GM12878 (cell line): ENCODE measurements around the gene KATNB1. TPM values are rescaled to one million over a fixed set of nuclear protein-coding genes. Genes with fewer than 3 reads are reported as not detected.

Experiments used
- ATAC-seq: fragments of 200-7000 bp; cut with Tn5 transposase; 3 replicates; pipeline ENCODE4 v1.9.1; 2020; ENCODE audit warnings: mild to moderate bottlenecking, moderate library complexity
- BruUV-seq: library from RNA; stranded (reverse); fragments of 400-500 nt; replicated peaks from 2 replicates; lab custom pipeline; 2021; lab: Mats Ljungman, UMichigan
- CTCF ChIA-PET: fragments of 300-600 bp; sonication (Branson Sonifier 250); formaldehyde crosslinking; extraction: SDS; loops from one replicate; lab custom pipeline; 2021; ENCODE audit warnings: inconsistent platforms; lab: Yijun Ruan, JAX
- POLR2A ChIA-PET: fragments of 350-600 bp; formaldehyde crosslinking; extraction: SDS; loops from one replicate; lab custom pipeline; 2021; ENCODE audit warnings: inconsistent platforms; lab: Charles Lee
- RAD21 ChIA-PET: fragments of 300-600 bp; sonication (Branson Sonifier 250); formaldehyde crosslinking; loops from one replicate; lab custom pipeline; 2023; ENCODE audit warnings: antibody characterized with exemption; ENCODE audit not compliant: unreplicated experiment; lab: Charles Lee
- SMC1A ChIA-PET: fragments of 300-600 bp; sonication (Branson Sonifier 250); formaldehyde crosslinking; loops from one replicate; lab custom pipeline; 2023; ENCODE audit not compliant: unreplicated experiment, uncharacterized antibody; lab: Charles Lee
- DNase-seq: peaks from one replicate; pipeline ENCODE4 v3.0.0-alpha.2; 2011; ENCODE audit warnings: low read depth, low spot score
- FAIRE-seq: peaks from 3 replicates; lab custom pipeline; 2011; peaks lifted over from hg19 to GRCh38; lab: Jason Lieb, UNC
- H2AFZ ChIP-seq: 2 replicates; pipeline ENCODE4 v1.6.0; 2011; ENCODE audit warnings: low read depth, low read length, control low read depth; ENCODE audit not compliant: control insufficient read depth
- H3K27ac ChIP-seq: 2 replicates; pipeline ENCODE4 v1.5.1; 2011; ENCODE audit warnings: control low read depth; ENCODE audit not compliant: control insufficient read depth, insufficient read depth
- H3K27me3 ChIP-seq, 2 experiments: replicated peaks in 1 of 2; 2 replicates each; pipeline versions ENCODE4 v1.6.0 to v1.6.1; 2011; ENCODE audit warnings: low read length in 1 of 2; ENCODE audit not compliant: control insufficient read depth in 2 of 2, insufficient read depth in 2 of 2
- H3K36me3 ChIP-seq, 2 experiments: 2 replicates each; pipeline ENCODE4 v1.5.1; 2011; ENCODE audit warnings: low read length in 1 of 2; ENCODE audit not compliant: control insufficient read depth in 2 of 2, insufficient read depth in 2 of 2
- H3K4me1 ChIP-seq: 2 replicates; pipeline ENCODE4 v1.6.1; 2011; ENCODE audit warnings: mild to moderate bottlenecking, low read length, moderate library complexity, mixed read lengths; ENCODE audit not compliant: control insufficient read depth, insufficient read depth
- H3K4me2 ChIP-seq: 2 replicates; pipeline ENCODE4 v1.6.0; 2011; ENCODE audit warnings: control low read depth; ENCODE audit not compliant: control insufficient read depth, insufficient read depth
- H3K4me3 ChIP-seq: fragments of 200-600 bp; sonication (generic); 2 replicates; pipeline ENCODE4 v1.5.1; 2016
- H3K79me2 ChIP-seq: 2 replicates; pipeline ENCODE4 v1.6.0; 2011; ENCODE audit warnings: low read length; ENCODE audit not compliant: control insufficient read depth, insufficient read depth
- H3K9ac ChIP-seq: 2 replicates; pipeline ENCODE4 v1.8.0; 2011; ENCODE audit warnings: low read length, control low read depth, mixed read lengths; ENCODE audit not compliant: control insufficient read depth, insufficient read depth
- H3K9me3 ChIP-seq: replicated peaks from 3 replicates; pipeline ENCODE4 v1.5.1; 2011; ENCODE audit warnings: mild to moderate bottlenecking, low read length; ENCODE audit not compliant: control insufficient read depth, insufficient read depth
- H4K20me1 ChIP-seq: 2 replicates; pipeline ENCODE4 v1.6.0; 2011; ENCODE audit not compliant: control insufficient read depth, insufficient read depth
- BCL11A ChIP-seq: IDR thresholded peaks from 2 replicates; pipeline ENCODE4 v1.6.1; 2011; ENCODE audit warnings: low read depth, low read length
- CTCF ChIP-seq, 3 experiments: IDR thresholded peaks in 2 of 3; conservative IDR thresholded peaks in 1 of 3; 2 replicates each; pipeline ENCODE4 v1.5.1; 2011; ENCODE audit warnings: low read depth in 3 of 3, low read length in 3 of 3, mild to moderate bottlenecking in 3 of 3, control low read depth in 2 of 3, moderate library complexity in 2 of 3, inconsistent platforms in 1 of 3, mixed read lengths in 1 of 3; ENCODE audit not compliant: control insufficient read depth in 2 of 3, insufficient read depth in 1 of 3; ENCODE audit errors: extremely low read depth in 1 of 3
- EZH2 ChIP-seq: IDR thresholded peaks from 2 replicates; pipeline ENCODE4 v1.6.1; 2012; ENCODE audit warnings: low read depth, mild to moderate bottlenecking, control low read depth, inconsistent platforms, low read length, borderline replicate concordance; ENCODE audit not compliant: control insufficient read depth
- MTA3 ChIP-seq: IDR thresholded peaks from 2 replicates; pipeline ENCODE4 v1.6.1; 2012; ENCODE audit warnings: low read length, inconsistent platforms, borderline replicate concordance
- NRF1 ChIP-seq: conservative IDR thresholded peaks from 2 replicates; pipeline ENCODE4 v1.6.1; 2011; ENCODE audit warnings: mild to moderate bottlenecking, low read depth, low read length, improper control_type of control experiment
- SMAD1 ChIP-seq: fragments of 450-650 bp; IDR thresholded peaks from 2 replicates; pipeline ENCODE4 v1.6.1; 2018; ENCODE audit warnings: mild to moderate bottlenecking, low read depth; ENCODE audit not compliant: partially characterized antibody
- SMAD5 ChIP-seq: IDR thresholded peaks from 2 replicates; pipeline ENCODE4 v1.6.1; 2016; ENCODE audit warnings: antibody characterized with exemption, low read depth
- TCF12 ChIP-seq: IDR thresholded peaks from 2 replicates; pipeline ENCODE4 v1.6.1; 2011; ENCODE audit warnings: low read depth, mild to moderate bottlenecking, low read length
- TCF7 ChIP-seq: IDR thresholded peaks from 2 replicates; pipeline ENCODE4 v1.6.1; 2014; ENCODE audit warnings: antibody characterized with exemption, borderline replicate concordance
- YY1 ChIP-seq: IDR thresholded peaks from 2 replicates; pipeline ENCODE4 v1.6.1; 2011; ENCODE audit warnings: low read depth, mild to moderate bottlenecking, low read length
- ZBED1 ChIP-seq: IDR thresholded peaks from 2 replicates; pipeline ENCODE4 v1.6.1; 2016; ENCODE audit warnings: borderline replicate concordance
- WGBS: methylation state at CpG from one replicate; pipeline ENCODE4 v1.1.6; 2016; ENCODE audit warnings: low lambda C conversion rate; ENCODE audit not compliant: insufficient replicate concordance, insufficient coverage; ENCODE audit errors: missing lambda C conversion rate; 5-methylcytosine and 5-hydroxymethylcytosine counted together
- in situ Hi-C: fragments of 300-500 bp; cut with MboI; formaldehyde crosslinking; loops from 9 replicates; pipeline ENCODE4 v1.14.3; 2018; ENCODE audit warnings: mixed read lengths
- intact Hi-C: fragments of 100-400 bp; cut with micrococcal nuclease; formaldehyde crosslinking; loops from one replicate; pipeline ENCODE4 v1.14.2; 2022; ENCODE audit not compliant: unreplicated experiment
- polyA plus RNA-seq, 11 experiments: library from polyadenylated mRNA; depleted of rRNA in 4 of 11; unstranded in 6 of 11; stranded (reverse) in 5 of 11; fragments of >200 nt; fragmentation: Nextera tagmentation in 4 of 11; fragmentation: Illumina TruSeq in 1 of 11; extraction: Ambion mirVana in 4 of 11; extraction: Trizol in 1 of 11; gene quantifications; 1 replicate in 1 of 11; 2 replicates in 10 of 11; pipeline versions ENCODE4 v1.2.1 to v1.2.3, GENCODE V29; 2011 to 2016; ENCODE audit warnings: inconsistent platforms in 2 of 11, missing spikeins in 2 of 11, low read depth in 1 of 11
- total RNA-seq, 4 experiments: library from RNA; depleted of rRNA in 3 of 4; stranded (reverse); fragments of >200 nt in 3 of 4; fragmentation: Illumina TruSeq in 1 of 4; extraction: Trizol in 1 of 4; gene quantifications; 2 replicates each; pipeline versions ENCODE4 v1.2.1 to v1.2.3, GENCODE V29; 2013 to 2021

The KATNB1 gene
- total and polyA plus RNA-seq, 10 of the 15 experiments (the other 5 are each of a cell fraction or from before 2014, with no cell fraction given): 0.71 to 46.5 (median 19.5) TPM

GRCh38 chr16:57686577-57686976, 49.0 kb upstream of the KATNB1 start:
- Histone ChIP-seq H3K9ac (no peak overlapping the region), H3K27ac (no peak overlapping the region), H3K4me1 (peaks cover 17% of the 10 kb centered on the region), H3K79me2 (no peaks in the 10 kb centered on the region), H3K27me3 (no peaks in the 10 kb centered on the region), H3K36me3 (no peaks in the 10 kb centered on the region), H4K20me1 (no peaks in the 10 kb centered on the region), H3K9me3 (no peaks in the 10 kb centered on the region), H2AFZ (no peak overlapping the region), H3K4me2 (no peak overlapping the region), H3K4me3 (no peak overlapping the region)
- in situ Hi-C loops (no loop called here), intact Hi-C loops (no loop called here)
- RAD21 ChIA-PET: no interaction called here
- SMC1A ChIA-PET: interaction anchor here (0.8 kb wide), 1 partner anchor 121 kb away, joined by 3 read pairs; no protein-coding TSS in a partner anchor
- TF ChIP-seq BCL11A (no peak), YY1 (no peak), CTCF (IDR thresholded peaks at IDR 0.05 in 2 of 3, conservative IDR thresholded peaks at IDR 0.05 in 1 of 3; ENCODE audit: control insufficient read depth in 2 of 3, extremely low read depth in 1 of 3, insufficient read depth in 1 of 3, low read depth in 3 of 3, low read length in 3 of 3) (no peak), NRF1 (no peak), EZH2 (no peak), TCF12 (no peak), TCF7 (no peak), MTA3 (no peak), SMAD1 (no peak), ZBED1 (no peak), SMAD5 (no peak)
- 38% methylated on average over 4 of the region's 4 CpGs for WGBS
- no TSS peak for BruUV-seq
- POLR2A ChIA-PET: no interaction called here
- CTCF ChIA-PET: no interaction called here
- ATAC-seq: no peak
- no peak for FAIRE-seq
- DNase-seq: no peak
